GM21723 (cell line): Measurements from ENCODE around the gene ATP5MG.
A peak's percentile ranks its signal among the peaks of the same experiment; 100 is the strongest.

Experiments
- ATAC-seq: cut with Tn5 transposase; IDR thresholded peaks from one replicate; pipeline ENCODE4 v1.9.1; 2021; ENCODE audit warnings: mild to moderate bottlenecking, moderate library complexity; ENCODE audit not compliant: unreplicated experiment

The ATP5MG gene

DNA sequence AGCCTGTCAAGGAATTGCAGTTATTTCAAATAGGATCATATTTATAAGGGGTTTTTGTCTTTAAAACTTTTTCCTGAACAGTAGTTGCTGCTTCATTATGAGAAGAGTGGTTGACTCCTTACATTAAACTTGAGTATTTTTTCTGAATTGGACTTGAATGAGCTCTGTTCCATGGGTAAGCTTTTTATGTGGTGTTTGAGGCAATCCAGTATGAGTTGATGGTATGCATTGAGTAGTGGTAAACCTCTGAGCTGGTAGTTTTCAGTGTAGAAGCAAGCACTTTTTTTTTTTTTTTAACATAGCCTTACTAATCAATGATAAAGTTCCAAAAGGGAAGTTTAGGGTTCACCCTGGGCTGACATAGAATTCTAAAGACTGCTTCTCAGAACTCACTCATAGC, 38.2 kb downstream of the ATP5MG start:
- no peak for ATAC-seq

- ATAC-seq, result no peak
Measured at GRCh38 chr11:118441770-118442275, 40.4 kb downstream of the ATP5MG start.

DNA sequence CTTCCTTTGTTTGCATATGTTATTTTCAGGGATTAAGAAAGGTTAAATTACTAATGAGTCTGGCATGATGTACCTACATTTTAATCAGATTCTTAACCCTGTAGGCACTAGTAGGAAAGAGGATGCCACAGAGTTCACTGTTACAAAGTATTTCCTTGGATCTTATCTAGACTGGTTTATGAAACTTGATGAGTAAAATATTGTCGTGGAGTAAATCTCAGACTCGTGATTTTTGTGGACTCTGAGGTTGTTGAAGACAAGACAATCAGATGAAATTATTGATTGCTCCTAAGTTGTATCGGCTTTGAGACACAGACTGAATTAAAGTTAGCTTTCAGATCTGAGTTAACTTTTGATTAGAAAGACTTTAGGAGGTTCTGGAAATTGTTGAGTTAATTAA, 40.9 kb downstream of the ATP5MG start:
- no peak for ATAC-seq

DNA sequence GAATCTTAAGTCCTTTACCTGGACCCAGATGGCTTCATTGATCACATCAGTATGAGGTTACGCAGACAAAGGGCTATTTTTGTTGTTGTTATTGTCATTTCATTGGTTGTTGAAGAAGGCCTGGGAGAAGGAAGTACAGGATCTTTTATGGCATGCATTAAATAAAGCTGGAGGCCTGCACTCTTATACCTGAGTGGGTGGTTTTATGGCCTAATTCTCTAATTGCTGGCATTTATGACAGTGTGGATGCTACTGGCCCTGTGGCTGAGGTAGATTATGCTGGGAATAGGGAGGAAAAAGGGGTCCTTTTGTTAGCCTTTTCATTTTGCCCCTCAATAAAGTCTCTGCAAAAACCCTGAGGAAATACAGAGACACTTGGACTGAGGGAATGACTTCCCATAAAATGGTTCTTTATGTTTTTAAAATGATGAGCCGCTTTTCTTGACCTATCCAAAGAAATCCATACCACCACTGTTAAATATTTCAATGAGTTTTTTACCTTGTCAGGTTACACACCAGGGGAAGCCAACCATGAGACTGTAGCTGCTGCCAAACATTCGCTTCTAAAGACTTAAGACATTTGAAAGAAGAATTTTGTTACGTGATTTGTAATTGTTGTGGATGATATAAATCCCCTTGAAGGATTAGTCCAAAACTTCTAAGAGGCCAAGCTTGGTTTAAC, 41.6 kb downstream of the ATP5MG start:
- peak; percentile 7 for ATAC-seq

DNA sequence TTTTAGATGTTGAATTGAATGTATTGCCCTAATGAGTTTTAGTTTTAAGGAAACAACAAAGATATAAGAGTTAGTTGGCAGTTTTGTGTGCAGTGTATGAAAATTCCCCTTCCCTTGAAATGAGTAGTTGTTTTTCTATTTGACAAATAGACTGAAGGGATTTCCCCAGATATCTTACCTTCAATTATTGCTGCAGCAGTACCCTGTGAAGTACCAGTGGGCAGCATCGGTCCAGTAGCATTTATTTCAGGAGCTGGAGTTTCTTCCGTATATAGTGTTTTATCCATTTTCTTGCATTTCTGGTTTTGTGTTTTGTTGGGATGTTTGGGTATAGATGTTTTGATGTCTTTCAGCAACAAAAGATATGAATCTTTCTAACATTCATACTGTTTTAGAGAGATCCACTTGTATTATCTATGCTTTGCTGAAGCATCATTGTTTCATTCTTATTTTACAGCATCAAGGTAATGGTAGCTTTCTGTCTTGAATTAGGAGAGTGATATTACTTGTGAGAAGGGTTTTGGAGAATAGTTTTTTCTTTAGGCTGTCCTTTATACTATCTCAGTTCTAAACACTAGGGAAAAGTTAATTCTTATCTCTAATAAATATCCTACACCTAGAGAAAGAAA, 42.3 kb downstream of the ATP5MG start:
- ATAC-seq, result peak; percentile 45

DNA sequence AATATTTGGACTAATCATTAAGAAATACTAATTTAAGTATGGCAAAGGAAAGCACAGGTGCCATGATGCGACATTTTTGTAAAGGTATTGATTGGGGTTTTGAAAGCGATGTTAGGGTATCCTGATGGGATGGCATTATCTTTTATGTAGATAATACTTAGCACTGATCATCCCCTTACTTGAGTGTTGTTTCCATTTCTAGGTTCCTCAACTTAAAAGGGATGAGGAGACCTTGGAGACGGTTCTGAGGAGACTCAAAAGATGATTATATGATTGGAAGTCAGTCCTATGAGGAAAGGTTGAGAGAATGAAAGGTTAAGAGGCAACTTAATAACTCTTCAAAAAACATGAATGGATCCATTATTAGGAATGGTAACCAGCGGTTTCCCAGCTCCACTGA, 46.0 kb downstream of the ATP5MG start:
- no peak for ATAC-seq

GRCh38 chr11:118448294-118448693, 46.9 kb downstream of the ATP5MG start:
- ATAC-seq, result peak; percentile 77

DNA sequence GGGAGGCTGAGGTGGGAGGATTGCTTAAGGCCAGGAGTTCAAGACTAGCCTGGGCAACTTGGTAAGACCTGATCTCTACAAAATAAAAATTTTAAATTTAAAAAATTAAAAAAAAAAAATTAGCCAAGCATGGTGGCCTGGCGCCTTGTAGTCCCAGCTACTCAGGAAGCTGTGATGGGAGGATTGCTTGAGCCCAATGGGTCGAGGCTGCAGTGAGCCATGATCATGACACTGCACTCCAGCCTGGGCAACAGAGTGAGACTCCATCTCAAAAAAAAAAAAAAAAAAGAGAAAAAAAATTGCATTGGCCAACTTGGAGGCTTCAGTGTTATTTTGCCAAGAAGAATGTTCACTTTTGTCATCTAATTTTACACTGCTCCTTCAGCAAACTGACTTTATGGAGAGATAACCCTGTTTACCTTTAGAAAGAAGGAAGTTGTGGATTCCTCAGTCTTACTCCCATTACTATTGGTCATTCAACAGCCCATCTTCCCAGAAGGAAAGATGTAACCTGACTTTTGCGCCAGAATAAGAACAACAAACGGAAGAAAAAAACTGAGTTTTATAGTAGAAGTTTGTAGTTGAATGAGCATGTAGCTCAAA, 48.0 kb downstream of the ATP5MG start:
- no peak for ATAC-seq

GRCh38 chr11:118450451-118450850, 49.0 kb downstream of the ATP5MG start:
- no peak for ATAC-seq
